ENCODE results near the gene STBD1. TPM values are rescaled to one million over a fixed set of nuclear protein-coding genes. Genes with fewer than 3 reads are reported as not detected.

Gene STBD1
- total RNA-seq, 4 donors from 2014 or later, result 2.3 to 11.1 (median 6.7) TPM

DNA sequence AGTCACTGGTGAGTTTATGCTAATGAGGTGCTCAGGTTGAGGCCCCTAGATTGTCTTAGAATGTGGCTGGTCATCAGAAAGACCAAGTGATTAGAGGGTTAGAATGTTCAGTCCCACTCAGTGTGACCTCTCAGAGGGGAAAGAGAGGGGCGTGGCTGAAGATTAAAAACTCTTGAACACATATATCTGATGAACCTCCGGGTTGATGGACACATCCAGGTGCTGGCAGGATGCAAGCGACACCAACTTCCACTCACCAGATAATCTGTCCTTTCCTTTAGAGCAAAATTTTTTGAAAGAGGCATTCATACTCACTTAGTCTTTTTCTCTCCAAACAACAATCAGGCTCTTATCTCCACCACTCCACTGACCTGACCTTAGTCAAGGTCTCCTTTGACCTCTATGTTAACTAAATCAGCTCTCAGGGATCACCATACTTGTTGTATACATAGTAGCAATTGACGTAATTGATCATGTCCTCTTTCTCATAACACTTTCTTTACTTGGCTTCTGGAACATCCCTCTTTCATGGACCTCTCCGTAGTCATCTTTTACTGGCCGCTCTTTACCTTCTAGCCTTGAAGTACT lies 40.8 kb upstream of the STBD1 start:
- Histone ChIP-seq H3K4me1 (no peaks in the 10 kb centered on the region), H3K9me3 (no peaks in the 10 kb centered on the region), H3K4me3 (no peak overlapping the region), H3K27ac (no peak overlapping the region), H3K27me3 (no peaks in the 10 kb centered on the region), H3K36me3 (peaks cover 0 to 5% (median 0%) of the 10 kb centered on the region in 3 donors)
- TF ChIP-seq EP300 (IDR thresholded peaks at IDR 0.05), result no peak
- no peak for TF ChIP-seq POLR2A (IDR thresholded peaks at IDR 0.05)
- TF ChIP-seq, protein P1, sequence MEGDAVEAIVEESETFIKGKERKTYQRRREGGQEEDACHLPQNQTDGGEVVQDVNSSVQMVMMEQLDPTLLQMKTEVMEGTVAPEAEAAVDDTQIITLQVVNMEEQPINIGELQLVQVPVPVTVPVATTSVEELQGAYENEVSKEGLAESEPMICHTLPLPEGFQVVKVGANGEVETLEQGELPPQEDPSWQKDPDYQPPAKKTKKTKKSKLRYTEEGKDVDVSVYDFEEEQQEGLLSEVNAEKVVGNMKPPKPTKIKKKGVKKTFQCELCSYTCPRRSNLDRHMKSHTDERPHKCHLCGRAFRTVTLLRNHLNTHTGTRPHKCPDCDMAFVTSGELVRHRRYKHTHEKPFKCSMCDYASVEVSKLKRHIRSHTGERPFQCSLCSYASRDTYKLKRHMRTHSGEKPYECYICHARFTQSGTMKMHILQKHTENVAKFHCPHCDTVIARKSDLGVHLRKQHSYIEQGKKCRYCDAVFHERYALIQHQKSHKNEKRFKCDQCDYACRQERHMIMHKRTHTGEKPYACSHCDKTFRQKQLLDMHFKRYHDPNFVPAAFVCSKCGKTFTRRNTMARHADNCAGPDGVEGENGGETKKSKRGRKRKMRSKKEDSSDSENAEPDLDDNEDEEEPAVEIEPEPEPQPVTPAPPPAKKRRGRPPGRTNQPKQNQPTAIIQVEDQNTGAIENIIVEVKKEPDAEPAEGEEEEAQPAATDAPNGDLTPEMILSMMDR (IDR thresholded peaks at IDR 0.05), result no peak
- WGBS, 2 donors, result 65 to 68% methylated on average over 6 of the region's 6 CpGs
- no peak for DNase-seq (ENCODE audit: low spot score in 2 of 2)

DNA sequence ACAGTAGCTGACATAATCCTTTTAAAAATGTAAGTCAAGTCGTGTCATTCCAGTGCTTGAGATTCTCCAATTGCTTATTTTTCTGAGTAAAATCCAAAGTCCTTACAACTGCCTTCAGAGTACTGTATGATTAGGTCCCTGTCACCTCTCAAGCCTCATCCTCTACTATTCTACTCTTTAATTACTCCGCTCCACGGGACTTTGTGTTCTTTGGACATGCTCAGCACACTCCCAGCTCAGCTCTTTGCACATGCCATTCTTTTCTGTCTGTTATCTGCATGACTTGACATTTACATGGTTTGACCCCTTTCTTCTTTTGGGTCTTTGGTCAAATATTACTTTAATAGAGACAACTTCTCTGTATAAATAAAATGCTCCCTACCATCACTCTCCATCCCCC lies 39.9 kb upstream of the STBD1 start:
- Histone ChIP-seq H3K4me3 (no peak overlapping the region), H3K27me3 (no peaks in the 10 kb centered on the region), H3K36me3 (peaks cover 0 to 5% (median 0%) of the 10 kb centered on the region in 3 donors), H3K9me3 (no peaks in the 10 kb centered on the region), H3K4me1 (no peaks in the 10 kb centered on the region), H3K27ac (no peak overlapping the region)
- WGBS, 2 donors, result 69 to 77% methylated on average over 3 of the region's 3 CpGs
- no peak for DNase-seq (ENCODE audit: low spot score in 2 of 2)
- TF ChIP-seq POLR2A (IDR thresholded peaks at IDR 0.05) (no peak), EP300 (IDR thresholded peaks at IDR 0.05) (no peak)
- TF ChIP-seq, protein P1 (IDR thresholded peaks at IDR 0.05), result no peak

DNA sequence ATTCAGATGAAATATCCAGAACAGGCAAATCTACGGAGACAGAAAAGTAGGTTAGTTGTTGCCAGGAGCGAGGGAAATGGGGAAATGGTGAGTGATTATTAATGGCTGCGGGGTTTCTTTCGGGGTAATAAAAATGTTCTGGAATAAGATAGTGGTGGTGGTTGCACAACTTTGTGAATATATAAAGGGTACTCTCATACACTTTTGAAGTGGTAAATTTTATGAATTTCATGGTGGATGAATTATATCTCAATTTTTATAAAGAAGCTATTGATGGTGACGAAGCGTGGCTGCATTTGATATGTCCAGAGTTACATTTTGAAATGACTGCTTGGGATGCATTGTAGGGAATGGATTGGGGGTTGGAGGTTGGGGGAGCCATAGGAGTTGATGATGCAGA lies 38.7 kb upstream of the STBD1 start:
- Histone ChIP-seq H3K36me3 (peaks cover 0 to 5% (median 0%) of the 10 kb centered on the region in 3 donors), H3K4me1 (no peaks in the 10 kb centered on the region), H3K27me3 (no peaks in the 10 kb centered on the region), H3K27ac (no peak overlapping the region), H3K9me3 (no peaks in the 10 kb centered on the region), H3K4me3 (no peak overlapping the region)
- TF ChIP-seq, protein P1 (IDR thresholded peaks at IDR 0.05), result no peak
- no peak for TF ChIP-seq EP300 (IDR thresholded peaks at IDR 0.05)
- TF ChIP-seq POLR2A (IDR thresholded peaks at IDR 0.05), result no peak
- WGBS, 2 donors, result 85 to 86% methylated on average over 6 of the region's 6 CpGs
- no peak for DNase-seq (ENCODE audit: low spot score in 2 of 2)

DNA sequence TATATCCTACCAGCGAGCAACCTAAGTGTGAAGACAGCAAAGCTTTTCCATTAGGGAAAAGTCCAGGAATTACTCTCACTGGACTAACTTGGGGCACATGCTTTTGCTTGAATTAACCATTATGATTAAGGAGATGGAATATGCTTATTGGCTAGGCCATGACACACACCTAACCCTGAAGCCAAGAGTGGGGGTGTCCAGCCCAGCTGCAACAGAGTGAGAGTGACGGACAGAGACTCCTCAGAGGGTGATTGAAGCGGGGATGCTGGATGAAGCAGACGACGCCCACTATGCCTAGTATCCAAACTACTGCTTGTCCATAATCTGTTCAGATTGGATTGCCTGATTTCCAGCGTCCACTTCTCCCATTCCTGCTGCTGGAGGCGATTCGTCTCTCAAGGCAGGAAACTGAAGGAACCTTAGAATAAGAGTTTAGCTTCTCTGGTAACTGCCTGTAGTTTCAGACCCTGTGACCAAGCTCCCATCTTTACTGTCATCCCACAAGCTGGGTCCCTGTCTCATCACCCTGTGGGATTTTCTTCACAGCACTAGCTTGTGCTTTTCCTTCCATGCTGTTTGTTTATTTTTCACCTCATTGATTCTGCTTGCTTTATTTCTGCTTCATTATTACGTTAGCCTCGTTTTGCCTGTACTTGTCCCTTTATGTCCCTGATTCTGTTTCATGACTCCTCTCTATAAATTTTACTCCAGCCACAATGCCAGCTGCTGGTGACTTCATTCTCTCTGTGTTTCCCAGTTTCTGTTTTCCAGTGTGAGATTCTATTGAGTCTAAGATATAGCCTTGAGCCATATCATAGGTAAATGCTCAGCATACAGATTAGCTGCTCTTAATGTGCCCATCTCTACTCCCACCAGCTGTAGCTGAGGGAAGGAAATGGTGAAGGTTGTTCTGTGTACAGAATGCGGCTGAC lies 36.0 kb upstream of the STBD1 start:
- Histone ChIP-seq H3K4me3 (no peak overlapping the region), H3K27ac (no peak overlapping the region), H3K9me3 (no peaks in the 10 kb centered on the region), H3K36me3 (no peaks in the 10 kb centered on the region), H3K27me3 (no peaks in the 10 kb centered on the region), H3K4me1 (no peaks in the 10 kb centered on the region)
- no peak for TF ChIP-seq EP300 (IDR thresholded peaks at IDR 0.05)
- TF ChIP-seq, protein P1 (IDR thresholded peaks at IDR 0.05), result no peak
- TF ChIP-seq POLR2A (IDR thresholded peaks at IDR 0.05), result no peak
- DNase-seq (ENCODE audit: low spot score in 2 of 2), result no peak
- WGBS, 2 donors, result 79 to 84% methylated on average over 11 of the region's 11 CpGs

DNA sequence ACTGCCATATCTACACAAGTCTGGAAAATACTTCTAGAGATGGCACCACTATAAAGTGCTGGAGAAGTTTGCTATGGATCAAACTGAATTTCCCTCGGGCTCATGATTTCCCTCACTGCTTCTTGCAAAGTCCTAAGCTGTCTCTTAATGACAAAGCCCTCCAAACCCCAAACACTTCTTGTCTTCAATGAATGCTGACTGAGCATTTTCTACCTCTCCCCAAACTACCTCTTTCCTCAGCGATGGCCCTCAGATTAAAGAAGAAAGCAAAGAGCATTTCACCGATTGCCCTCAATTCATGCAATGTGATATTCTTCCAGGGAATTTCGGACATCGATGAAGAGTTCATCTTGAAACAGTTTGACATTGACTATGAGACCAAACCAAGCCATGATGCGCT lies 35.3 kb upstream of the STBD1 start:
- Histone ChIP-seq H3K4me1 (no peaks in the 10 kb centered on the region), H3K27ac (no peak overlapping the region), H3K9me3 (no peaks in the 10 kb centered on the region), H3K27me3 (no peaks in the 10 kb centered on the region), H3K4me3 (no peak overlapping the region), H3K36me3 (no peaks in the 10 kb centered on the region)
- TF ChIP-seq POLR2A (IDR thresholded peaks at IDR 0.05) (no peak), EP300 (IDR thresholded peaks at IDR 0.05) (no peak)
- TF ChIP-seq, protein P1 (IDR thresholded peaks at IDR 0.05), result no peak
- DNase-seq (ENCODE audit: low spot score in 2 of 2), result no peak
- 95 to 96% methylated on average over 6 of the region's 6 CpGs for WGBS, 2 donors

All from tibial nerve (tissue), 4 donors.